ENCODE data around the gene CFAP45. TPM values are rescaled to one million over a fixed set of nuclear protein-coding genes. Genes with fewer than 3 reads are reported as not detected.

Gene CFAP45
- total RNA-seq, 1 donor from 2014 or later = 0.46 TPM

DNA sequence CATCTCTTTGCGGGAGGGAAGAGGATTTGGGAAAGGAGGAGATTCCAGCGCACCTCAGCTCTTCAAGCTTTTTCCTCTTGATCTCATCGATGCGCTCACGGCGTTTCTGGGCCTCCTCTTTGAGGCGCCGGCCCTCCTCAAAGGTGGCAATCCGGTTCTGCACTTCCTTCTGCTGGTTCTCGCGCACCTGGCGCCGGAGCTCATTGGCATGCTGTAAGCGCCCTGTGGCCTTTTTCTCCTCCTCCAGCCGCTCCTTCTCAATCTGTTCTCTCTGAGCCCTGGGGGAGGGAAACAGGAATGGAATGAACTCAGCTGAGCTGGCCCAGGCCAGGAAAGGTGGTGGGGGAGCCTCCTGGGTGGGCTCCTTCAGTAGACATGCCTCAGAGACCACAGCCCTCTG, 27.1 kb downstream of the CFAP45 start:
- no peak overlapping the region for H3K4me3 ChIP-seq (ENCODE audit: low read depth, low read length)
- DNase-seq (ENCODE audit: low read depth) = no peak
- TF ChIP-seq, protein P1, sequence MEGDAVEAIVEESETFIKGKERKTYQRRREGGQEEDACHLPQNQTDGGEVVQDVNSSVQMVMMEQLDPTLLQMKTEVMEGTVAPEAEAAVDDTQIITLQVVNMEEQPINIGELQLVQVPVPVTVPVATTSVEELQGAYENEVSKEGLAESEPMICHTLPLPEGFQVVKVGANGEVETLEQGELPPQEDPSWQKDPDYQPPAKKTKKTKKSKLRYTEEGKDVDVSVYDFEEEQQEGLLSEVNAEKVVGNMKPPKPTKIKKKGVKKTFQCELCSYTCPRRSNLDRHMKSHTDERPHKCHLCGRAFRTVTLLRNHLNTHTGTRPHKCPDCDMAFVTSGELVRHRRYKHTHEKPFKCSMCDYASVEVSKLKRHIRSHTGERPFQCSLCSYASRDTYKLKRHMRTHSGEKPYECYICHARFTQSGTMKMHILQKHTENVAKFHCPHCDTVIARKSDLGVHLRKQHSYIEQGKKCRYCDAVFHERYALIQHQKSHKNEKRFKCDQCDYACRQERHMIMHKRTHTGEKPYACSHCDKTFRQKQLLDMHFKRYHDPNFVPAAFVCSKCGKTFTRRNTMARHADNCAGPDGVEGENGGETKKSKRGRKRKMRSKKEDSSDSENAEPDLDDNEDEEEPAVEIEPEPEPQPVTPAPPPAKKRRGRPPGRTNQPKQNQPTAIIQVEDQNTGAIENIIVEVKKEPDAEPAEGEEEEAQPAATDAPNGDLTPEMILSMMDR (conservative IDR thresholded peaks at IDR 0.05; ENCODE audit: low read depth, low read length) = no peak

DNA sequence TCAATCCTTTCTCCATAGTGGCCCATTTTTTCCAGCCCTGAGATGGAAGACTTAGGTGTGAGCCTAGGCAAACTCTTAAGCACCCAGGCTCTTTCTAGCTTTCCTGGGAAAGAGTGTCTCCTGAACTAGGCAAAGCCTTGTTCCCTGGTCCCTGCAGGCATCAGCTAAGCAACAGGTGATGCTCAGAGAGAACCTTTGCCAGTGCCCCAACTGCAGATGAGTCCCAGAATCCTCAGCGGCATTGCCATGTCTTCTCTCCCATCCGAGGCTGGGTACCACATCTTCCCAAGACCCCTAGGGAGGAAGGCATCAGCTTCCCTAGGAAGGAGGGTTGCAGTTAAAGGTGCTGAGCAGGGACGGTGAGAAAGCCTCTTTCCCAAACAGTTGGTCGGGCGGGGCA, 29.3 kb downstream of the CFAP45 start:
- no peak overlapping the region for H3K4me3 ChIP-seq (ENCODE audit: low read depth, low read length)
- DNase-seq (ENCODE audit: low read depth) = no peak
- TF ChIP-seq, protein P1 (conservative IDR thresholded peaks at IDR 0.05; ENCODE audit: low read depth, low read length) = no peak

DNA sequence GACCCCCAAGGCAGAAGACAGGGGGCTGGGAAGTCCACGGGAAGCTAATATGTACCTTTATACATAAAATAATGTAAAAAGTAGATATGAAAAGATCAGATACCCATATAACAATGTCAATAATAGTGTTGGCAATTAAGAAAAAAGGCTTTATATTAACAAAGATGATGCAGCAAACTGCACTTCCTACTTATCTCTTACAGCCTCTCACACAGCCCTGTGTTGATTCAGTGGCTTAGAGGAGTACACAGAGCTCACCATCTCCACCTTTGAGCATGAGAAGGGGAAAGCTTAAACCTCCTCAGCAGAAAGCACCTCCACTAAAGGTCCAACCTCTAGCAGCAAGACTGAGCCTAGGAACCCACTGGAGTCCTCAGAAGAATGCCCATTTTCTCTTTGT, 30.4 kb downstream of the CFAP45 start:
- TF ChIP-seq, protein P1 (conservative IDR thresholded peaks at IDR 0.05; ENCODE audit: low read depth, low read length) = no peak
- DNase-seq (ENCODE audit: low read depth) = no peak
- H3K4me3 ChIP-seq (ENCODE audit: low read depth, low read length) = no peak overlapping the region

DNA sequence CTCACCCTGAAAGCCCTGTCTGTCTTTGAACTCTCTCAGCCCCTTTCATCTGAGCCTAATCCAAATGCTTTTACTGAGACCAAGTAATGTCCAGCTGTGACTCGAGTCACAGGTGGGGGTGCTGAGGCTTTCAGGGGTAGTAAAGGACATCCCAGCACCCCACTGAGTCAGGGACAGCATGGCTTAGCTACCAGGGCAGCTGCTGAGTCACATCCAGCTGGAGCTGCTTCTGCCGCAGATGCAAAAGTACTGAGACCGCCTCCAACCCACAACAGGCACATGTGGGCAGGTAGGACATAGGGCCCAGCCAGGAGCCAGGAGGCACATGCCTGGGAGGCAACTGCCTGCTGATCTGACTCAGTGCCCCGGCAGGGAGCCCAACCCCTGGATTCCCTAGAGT, 30.8 kb downstream of the CFAP45 start:
- DNase-seq (ENCODE audit: low read depth) = no peak
- TF ChIP-seq, protein P1 (conservative IDR thresholded peaks at IDR 0.05; ENCODE audit: low read depth, low read length) = no peak
- H3K4me3 ChIP-seq (ENCODE audit: low read depth, low read length) = no peak overlapping the region

DNA sequence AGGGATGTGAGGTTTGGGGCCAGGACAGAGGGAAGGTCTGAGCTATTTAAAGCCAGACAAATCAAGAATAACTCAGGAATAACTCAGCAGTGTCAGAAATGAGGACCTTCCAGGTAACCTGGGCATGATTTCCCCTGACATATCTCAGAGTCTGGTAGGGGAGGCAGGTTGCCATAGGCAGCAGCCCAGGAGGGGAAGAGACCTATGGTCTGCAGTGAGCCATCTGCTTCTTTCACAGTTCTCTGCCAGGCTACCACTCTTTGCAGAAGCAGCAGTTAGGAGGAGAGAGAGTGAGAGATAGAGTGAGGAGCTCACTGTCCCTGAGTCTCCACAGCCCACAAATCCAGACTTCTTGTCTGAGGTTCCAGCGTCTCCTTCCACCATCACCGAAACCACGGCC, 31.2 kb downstream of the CFAP45 start:
- no peak overlapping the region for H3K4me3 ChIP-seq (ENCODE audit: low read depth, low read length)
- TF ChIP-seq, protein P1 (conservative IDR thresholded peaks at IDR 0.05; ENCODE audit: low read depth, low read length) = no peak
- no peak for DNase-seq (ENCODE audit: low read depth)

DNA sequence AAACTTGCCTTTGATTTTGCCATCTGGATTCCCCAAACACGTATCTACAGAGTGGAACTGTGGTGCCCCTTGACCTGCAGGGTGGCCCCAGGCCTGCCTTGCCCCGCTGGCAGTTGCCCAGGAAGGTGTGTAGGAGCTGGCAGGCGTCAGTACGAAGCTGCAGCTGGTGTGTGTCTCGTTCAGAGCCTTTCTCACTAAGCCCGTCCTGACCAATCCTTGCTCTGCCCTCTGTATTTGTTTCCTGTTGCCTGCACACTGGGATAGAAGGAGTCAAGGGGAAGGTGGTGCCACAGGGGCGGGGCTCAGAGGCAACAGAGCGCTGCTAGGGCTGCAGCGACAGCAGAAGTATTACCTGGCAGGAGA, 32.3 kb downstream of the CFAP45 start:
- DNase-seq (ENCODE audit: low read depth) = no peak
- no peak overlapping the region for H3K4me3 ChIP-seq (ENCODE audit: low read depth, low read length)
- TF ChIP-seq, protein P1 (conservative IDR thresholded peaks at IDR 0.05; ENCODE audit: low read depth, low read length) = no peak

DNA sequence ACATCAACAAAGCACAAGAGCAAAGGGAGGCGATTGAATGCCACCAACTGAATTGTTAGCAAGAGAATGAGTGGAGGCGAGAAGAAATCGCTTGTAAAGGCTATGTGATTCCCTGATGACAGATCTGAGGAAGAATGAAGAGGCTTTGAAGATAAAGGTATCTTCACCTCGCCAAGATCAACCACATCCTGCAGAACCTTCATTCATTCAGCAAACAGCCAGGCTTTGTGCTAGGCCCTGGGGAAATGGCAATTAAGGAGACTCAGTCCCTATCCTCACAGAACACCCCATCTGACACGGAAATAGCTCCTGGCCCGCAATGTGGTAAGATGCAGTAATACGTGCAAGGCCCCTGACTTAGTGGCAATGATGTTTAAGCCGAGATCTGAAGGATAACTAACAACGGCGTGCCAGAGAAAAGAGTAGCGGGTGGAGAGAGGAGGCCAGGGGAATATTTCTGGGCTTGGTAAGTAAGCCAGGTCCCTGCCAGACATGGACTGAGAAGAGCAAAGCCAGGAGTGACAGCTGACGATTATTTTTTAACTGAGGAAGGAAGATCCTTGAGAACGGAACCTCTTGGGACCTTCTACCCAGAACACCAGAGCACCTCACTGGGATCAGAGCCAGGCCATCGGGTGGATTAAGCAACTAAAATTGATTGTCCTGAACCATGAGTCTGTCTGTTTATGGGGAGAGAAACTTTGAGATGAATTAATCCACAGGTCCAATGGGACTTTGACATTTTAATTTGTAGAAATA, 32.9 kb downstream of the CFAP45 start:
- TF ChIP-seq, protein P1 (conservative IDR thresholded peaks at IDR 0.05; ENCODE audit: low read depth, low read length) = no peak

More for the DNA sequence above, 32.9 kb downstream of the CFAP45 start:
- no peak overlapping the region for H3K4me3 ChIP-seq (ENCODE audit: low read depth, low read length)
- DNase-seq (ENCODE audit: low read depth) = no peak

Measured in epithelial cell of proximal tubule (primary cell).